Thyroid gland (tissue), 4 donors: Measurements from ENCODE around the gene FBLN1. TPM values are rescaled to one million over a fixed set of nuclear protein-coding genes. Genes with fewer than 3 reads are reported as not detected.

Experiments
- DNase-seq, 2 donors: peaks; one replicate each; pipeline ENCODE4 v3.0.0-alpha.2; 2019
- H3K27ac ChIP-seq, 3 donors: fragments of 200-600 bp; sonication (generic); 1 replicate in 2 of 3; 2 replicates in 1 of 3; pipeline ENCODE4 v1.5.1; 2016 to 2019; ENCODE audit warnings: mild to moderate bottlenecking in 1 of 3, moderate library complexity in 1 of 3
- H3K27me3 ChIP-seq: fragments of 200-600 bp; sonication (generic); one replicate; pipeline ENCODE4 v1.5.1; 2019
- H3K36me3 ChIP-seq, 2 donors: fragments of 200-600 bp; sonication (generic); one replicate each; pipeline ENCODE4 v1.5.1; 2016 to 2019
- H3K4me1 ChIP-seq, 2 donors: fragments of 200-600 bp; sonication (generic); one replicate each; pipeline ENCODE4 v1.5.1; 2017 to 2019
- H3K4me3 ChIP-seq, 3 donors: fragments of 200-600 bp; sonication (generic); replicated peaks in 1 of 3; 1 replicate in 2 of 3; 2 replicates in 1 of 3; pipeline ENCODE4 v1.5.1; 2016; ENCODE audit warnings: mild to moderate bottlenecking in 1 of 3
- H3K9me3 ChIP-seq: fragments of 200-600 bp; sonication (generic); one replicate; pipeline ENCODE4 v1.5.1; 2017
- CTCF ChIP-seq, 6 experiments: fragments of 200-600 bp in 3 of 6; fragments of 450-650 bp in 3 of 6; sonication (generic) in 3 of 6; IDR thresholded peaks; one replicate each; pipeline ENCODE4 v1.5.1; 2016 to 2019; ENCODE audit warnings: antibody characterized with exemption in 6 of 6, mild to moderate bottlenecking in 2 of 6, inconsistent platforms in 1 of 6, moderate library complexity in 1 of 6
- POLR2A ChIP-seq, 2 donors: fragments of 450-650 bp; IDR thresholded peaks; one replicate each; pipeline ENCODE4 v1.6.1; 2017; ENCODE audit warnings: antibody characterized with exemption in 2 of 2, mild to moderate bottlenecking in 2 of 2, moderate library complexity in 1 of 2
- WGBS, 2 donors: methylation state at CpG; one replicate each; pipeline ENCODE4 v1.1.5; 2017; 5-methylcytosine and 5-hydroxymethylcytosine counted together
- intact Hi-C: fragments of 100-400 bp; cut with DNase I; formaldehyde crosslinking; loops from one replicate; pipeline ENCODE4 v1.15.1; 2023
- total RNA-seq, 4 donors: library from RNA; depleted of rRNA; stranded (reverse); fragments of >200 nt; gene quantifications; one replicate each; pipeline ENCODE4 v1.2.3, GENCODE V29; 2016

Gene FBLN1
- total RNA-seq, 4 donors from 2014 or later, result 52.3 to 199 (median 163) TPM

GRCh38 chr22:45476814-45477213 lies 25.9 kb upstream of the FBLN1 start:
- intact Hi-C loops, result no loop called here
- H3K36me3 ChIP-seq, result no peaks in the 10 kb centered on the region
- no peak overlapping the region for H3K27ac ChIP-seq
- H3K9me3 ChIP-seq, result no peaks in the 10 kb centered on the region
- no peak for DNase-seq
- 83% methylated on average over 6 of the region's 6 CpGs for WGBS, 2 donors
- TF ChIP-seq POLR2A (IDR thresholded peaks at IDR 0.05), result no peak
- no peak for TF ChIP-seq CTCF (IDR thresholded peaks at IDR 0.05)
- no peak overlapping the region for H3K4me3 ChIP-seq
- H3K4me1 ChIP-seq, result peaks cover 9 to 22% of the 10 kb centered on the region in 2 donors
- H3K27me3 ChIP-seq, result no peaks in the 10 kb centered on the region

GRCh38 chr22:45477366-45478107 lies 25.1 kb upstream of the FBLN1 start:
- no peak for DNase-seq
- intact Hi-C loops, result no loop called here
- TF ChIP-seq POLR2A (IDR thresholded peaks at IDR 0.05) (no peak), CTCF (IDR thresholded peaks at IDR 0.05) (no peak)
- no peaks in the 10 kb centered on the region for H3K27me3 ChIP-seq
- H3K9me3 ChIP-seq, result no peaks in the 10 kb centered on the region
- H3K27ac ChIP-seq, result no peak overlapping the region
- H3K36me3 ChIP-seq, result no peaks in the 10 kb centered on the region
- H3K4me3 ChIP-seq, result no peak overlapping the region
- peaks cover 6 to 16% of the 10 kb centered on the region in 2 donors for H3K4me1 ChIP-seq
- 79 to 91% methylated on average over 7 of the region's 7 CpGs for WGBS, 2 donors

- Histone ChIP-seq H3K4me1 (peaks cover 6 to 15% of the 10 kb centered on the region in 2 donors), H3K36me3 (no peaks in the 10 kb centered on the region), H3K4me3 (no peak overlapping the region), H3K27ac (no peak overlapping the region), H3K9me3 (no peaks in the 10 kb centered on the region), H3K27me3 (no peaks in the 10 kb centered on the region)
- intact Hi-C loops, result no loop called here
- 84% methylated on average over 11 of the region's 11 CpGs for WGBS, 2 donors
- no peak for DNase-seq
- TF ChIP-seq CTCF (IDR thresholded peaks at IDR 0.05) (no peak), POLR2A (IDR thresholded peaks at IDR 0.05) (no peak)
Measured at GRCh38 chr22:45478108-45478771, 24.4 kb upstream of the FBLN1 start.

- H3K27ac ChIP-seq, result no peak overlapping the region
- no peak overlapping the region for H3K4me3 ChIP-seq
- no peaks in the 10 kb centered on the region for H3K27me3 ChIP-seq
- peaks cover 0 to 4% of the 10 kb centered on the region in 2 donors for H3K4me1 ChIP-seq
- intact Hi-C loops, result no loop called here
- H3K9me3 ChIP-seq, result no peaks in the 10 kb centered on the region
- DNase-seq, result no peak
- no peak for TF ChIP-seq CTCF (IDR thresholded peaks at IDR 0.05)
- TF ChIP-seq POLR2A (IDR thresholded peaks at IDR 0.05), result no peak
- H3K36me3 ChIP-seq, result no peaks in the 10 kb centered on the region
- 82 to 85% methylated on average over 3 of the region's 3 CpGs for WGBS, 2 donors
Measured at GRCh38 chr22:45480717-45481116, 22.0 kb upstream of the FBLN1 start.

GRCh38 chr22:45481661-45482060 lies 21.0 kb upstream of the FBLN1 start:
- Histone ChIP-seq H3K27me3 (no peaks in the 10 kb centered on the region), H3K4me3 (no peak overlapping the region), H3K27ac (no peak overlapping the region), H3K36me3 (no peaks in the 10 kb centered on the region), H3K4me1 (no peaks in the 10 kb centered on the region), H3K9me3 (no peaks in the 10 kb centered on the region)
- TF ChIP-seq POLR2A (IDR thresholded peaks at IDR 0.05) (no peak), CTCF (IDR thresholded peaks at IDR 0.05) (no peak)
- WGBS, 2 donors, result 70 to 72% methylated on average over 5 of the region's 5 CpGs
- intact Hi-C loops, result no loop called here
- DNase-seq, result no peak
